GM21825 (cell line): ENCODE measurements around the gene UNC5B.

Source experiments
- ATAC-seq: cut with Tn5 transposase; IDR thresholded peaks from one replicate; pipeline ENCODE4 v1.9.1; 2021; ENCODE audit warnings: mild to moderate bottlenecking, moderate library complexity; ENCODE audit not compliant: unreplicated experiment

The UNC5B gene

DNA sequence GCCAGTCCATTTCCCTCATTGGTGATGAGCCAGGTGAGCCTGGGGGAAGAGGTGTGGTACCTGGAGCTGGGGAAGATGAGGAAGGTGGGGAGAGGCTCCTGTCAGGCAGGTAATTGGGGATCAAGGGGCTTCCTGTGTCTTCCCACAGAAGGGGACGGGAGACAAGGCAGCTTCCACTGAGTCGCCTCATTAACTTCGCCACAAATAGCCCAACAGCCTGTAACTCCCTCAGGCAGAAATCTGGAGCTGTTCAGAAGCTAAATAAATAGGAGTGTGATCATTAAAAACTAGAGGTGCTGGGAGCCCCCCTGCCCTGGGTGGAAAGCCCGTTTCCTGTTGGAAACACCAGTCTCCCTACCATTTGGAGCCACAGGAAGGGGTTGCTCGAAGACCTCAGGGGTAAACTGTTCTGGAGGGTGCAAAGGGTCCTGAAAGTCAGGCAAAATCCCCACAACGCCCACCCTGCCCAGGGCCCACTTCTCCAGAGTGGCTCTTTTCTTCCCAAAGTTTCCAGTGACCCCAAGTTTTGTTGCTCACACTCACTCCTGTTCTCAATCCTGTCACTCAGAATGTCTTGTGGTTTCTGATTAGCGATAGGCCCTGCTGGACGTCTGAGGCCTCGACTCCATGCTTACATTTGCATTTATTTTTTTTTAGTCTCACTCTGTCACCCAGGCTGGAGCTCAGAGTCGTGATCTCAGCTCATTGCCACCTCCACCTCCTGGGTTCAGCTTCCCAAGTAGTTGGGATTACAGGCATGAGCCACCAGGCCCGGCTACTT is 25.7 kb downstream of the UNC5B start:
- no peak for ATAC-seq

DNA sequence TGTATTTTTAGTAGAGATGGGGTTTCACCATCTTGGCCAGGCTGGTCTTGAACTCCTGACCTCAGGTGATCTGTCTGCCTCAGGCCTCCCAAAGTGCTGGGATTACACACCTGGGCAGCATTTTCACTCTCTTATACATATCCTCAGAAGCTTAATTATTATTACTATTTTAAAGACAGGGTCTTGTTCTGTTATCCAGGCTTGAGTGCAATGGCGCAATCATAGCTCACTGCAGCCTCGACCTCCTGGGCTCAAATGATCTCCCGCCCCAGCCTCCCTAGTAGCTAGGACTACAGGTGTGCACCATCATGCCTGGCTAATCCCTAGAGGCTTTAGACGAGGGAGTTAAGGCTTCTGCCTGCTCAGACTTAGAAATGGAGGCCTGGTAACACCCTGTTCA is 26.3 kb downstream of the UNC5B start:
- ATAC-seq, result no peak

DNA sequence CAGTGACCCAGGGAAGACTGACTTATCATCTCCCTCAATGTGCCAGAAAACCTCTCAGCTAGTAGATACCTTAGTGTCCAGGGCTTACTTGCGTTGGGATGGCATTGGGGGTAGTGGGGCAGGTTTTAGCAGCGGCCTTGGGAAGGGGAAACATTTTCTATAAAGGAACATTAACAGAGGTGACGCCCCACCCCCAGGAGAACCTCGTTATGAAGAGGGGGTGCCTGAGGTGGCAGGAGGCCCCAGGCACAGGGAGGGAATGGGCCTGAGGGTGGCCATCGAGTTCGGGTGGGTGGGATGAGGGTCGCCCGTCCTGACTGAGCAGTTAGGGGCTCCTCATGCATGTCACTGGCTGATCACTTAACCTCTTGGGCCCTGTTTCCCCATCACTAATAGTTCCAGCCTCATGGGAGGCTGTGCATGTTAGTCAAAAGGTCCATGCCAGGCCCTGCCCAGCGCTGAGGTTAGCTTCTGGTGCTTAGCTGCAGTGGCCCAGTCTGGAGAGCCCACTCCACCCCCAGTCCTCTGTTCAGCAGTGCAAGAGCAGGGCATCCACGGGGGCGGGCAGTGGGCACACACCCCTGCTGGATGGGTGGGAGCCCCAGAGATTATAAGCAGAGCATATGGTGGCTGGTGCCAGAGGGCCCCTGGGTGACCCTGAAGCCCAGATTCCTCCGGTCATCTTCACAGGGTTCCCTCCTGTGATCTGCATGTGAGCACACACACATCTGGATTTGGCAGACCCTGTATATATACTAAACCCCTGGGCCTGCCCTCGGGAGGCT is 27.0 kb downstream of the UNC5B start:
- ATAC-seq, result no peak

GRCh38 chr10:71239946-71240795 is 27.8 kb downstream of the UNC5B start:
- ATAC-seq, result no peak

GRCh38 chr10:71241114-71241829 is 28.9 kb downstream of the UNC5B start:
- no peak for ATAC-seq

- no peak for ATAC-seq
Measured at GRCh38 chr10:71241830-71242621, 29.7 kb downstream of the UNC5B start.

DNA sequence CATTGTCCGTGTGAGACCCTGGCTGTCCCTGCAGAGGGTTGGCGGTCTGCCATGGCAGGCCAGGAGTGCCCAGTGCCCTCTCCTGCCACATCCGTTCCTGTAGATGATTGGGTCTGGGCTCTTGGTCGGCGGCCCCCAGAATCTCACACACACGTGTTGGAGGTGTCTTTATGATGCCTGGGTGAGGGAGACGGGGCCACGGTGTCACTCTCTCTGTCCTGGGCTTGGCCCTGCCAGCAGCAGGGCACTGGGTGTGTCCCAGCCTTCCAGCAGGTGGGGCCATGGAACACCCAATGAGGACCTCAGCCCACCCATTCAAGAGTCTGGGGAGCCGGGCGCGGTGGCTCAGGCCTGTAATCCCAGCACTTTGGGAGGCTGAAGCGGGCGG is 30.2 kb downstream of the UNC5B start:
- no peak for ATAC-seq

DNA sequence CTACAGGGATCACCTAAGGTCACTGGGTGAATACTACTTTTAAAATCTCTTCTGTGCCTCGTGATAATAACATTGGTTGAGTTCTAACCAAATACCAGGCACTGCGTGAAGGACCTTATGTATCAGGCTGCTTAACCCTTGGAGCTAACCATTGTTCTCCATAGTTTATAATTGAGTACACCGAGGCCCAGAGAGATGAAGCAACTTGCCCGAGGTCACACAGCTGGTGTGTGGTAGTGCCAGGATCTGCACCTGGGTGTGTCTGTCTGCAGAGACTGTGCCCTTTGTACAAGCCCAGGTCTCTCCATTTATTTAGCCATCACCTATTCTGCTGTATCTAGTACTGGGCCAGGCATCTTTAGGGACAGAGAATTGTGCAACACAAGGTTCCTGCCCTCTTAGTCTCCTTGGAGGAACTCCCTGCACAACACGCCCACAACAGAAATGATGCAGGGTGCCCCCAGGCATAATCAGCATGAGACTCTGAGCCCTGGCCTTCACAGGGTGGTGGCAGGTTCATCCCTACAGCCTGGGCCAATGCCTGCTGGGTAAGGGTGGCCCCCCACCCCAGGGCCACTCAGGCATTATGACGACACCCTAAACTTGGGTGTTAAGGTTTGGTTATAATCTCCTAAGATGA is 31.5 kb downstream of the UNC5B start:
- ATAC-seq, result no peak

DNA sequence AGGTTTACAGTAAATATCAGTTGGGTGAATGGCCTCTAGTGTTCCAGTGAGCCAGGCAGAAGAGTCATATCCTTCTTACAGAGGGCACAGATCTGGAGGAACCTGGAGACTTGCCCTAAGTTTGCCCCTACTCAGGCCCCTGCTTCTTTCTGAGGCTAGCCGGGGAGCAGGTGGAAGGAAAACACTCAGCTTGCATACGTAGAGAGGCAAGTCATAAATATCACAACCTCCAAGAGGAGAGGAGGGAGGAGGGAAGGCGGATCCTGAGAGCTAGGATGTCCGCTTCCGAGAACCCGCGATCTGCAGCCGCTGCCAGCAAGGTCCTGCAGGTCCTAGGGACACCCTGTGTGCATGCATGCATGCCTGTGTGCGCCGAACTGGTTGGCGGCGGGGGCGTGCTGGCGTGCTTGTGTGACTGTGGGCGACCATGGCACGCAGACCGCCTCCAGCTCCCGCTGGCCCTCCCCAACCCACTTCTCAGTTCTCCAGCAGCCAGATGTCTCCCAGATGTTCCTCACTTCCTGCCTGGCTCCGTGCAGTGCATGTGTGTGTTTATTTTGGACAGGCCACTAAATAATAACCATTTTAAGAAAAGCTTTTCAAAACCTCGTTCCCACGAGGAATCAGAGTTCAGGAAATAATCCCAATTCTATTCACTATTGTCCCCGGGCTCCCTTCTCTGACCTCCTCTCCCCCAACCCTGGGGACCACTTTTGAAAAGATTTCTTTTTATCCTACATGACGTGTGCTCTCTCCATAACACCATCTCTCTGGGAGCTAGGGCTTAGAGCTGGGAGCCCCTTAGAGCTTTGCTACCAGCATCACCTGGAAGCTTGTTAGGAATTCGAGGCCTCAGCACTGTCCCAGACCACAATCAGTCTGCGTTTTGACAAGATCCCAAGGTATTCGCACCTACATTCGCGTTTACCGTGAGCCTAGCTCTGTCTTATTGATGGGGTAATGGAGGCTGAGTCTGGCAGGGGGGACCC is 32.4 kb downstream of the UNC5B start:
- no peak for ATAC-seq

DNA sequence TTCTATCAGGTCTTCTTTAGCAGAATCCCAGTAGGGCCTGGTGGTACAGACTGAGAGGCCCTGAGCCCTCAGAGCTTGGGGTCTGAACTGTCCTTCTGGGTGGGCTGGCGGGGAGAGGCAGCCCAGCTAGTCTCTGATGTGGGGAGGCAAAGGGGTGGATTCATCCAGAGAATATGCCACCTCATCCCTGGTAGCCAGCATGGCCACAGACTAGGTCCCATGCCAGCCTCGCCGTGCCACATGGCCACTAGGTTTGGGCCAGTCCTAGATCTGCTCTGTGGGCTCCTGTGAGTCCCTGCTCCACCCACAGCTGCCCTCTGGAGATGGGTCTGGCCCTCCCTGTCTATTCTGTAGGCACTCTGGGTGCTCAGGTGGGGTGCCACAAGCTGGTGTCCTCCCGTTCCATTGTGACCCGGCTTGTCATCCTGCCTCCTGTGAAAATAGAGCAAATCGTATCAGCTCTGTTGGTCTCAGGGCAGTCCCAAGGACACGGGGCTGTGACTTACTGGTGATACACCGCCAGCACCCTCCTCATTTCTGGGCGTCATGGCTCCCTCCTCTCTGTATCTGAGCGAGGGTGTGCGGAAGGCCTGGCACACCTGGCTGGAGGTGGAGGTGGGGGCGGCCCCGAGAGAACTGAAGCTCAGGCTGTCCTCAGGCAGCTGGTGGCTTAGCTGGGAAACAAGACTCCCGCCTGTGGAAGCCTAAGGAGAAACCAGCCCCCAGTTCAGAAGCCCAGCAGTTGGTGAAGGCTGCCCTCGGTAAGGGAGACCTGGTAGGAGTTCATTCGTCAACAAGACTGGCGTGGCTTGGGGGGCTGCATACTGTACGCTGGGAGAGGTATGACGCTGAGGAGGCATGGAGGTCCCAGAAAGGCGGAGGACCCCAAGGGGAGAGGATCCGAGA is 33.3 kb downstream of the UNC5B start:
- ATAC-seq, result no peak

- no peak for ATAC-seq
Measured at GRCh38 chr10:71246591-71247413, 34.4 kb downstream of the UNC5B start.

DNA sequence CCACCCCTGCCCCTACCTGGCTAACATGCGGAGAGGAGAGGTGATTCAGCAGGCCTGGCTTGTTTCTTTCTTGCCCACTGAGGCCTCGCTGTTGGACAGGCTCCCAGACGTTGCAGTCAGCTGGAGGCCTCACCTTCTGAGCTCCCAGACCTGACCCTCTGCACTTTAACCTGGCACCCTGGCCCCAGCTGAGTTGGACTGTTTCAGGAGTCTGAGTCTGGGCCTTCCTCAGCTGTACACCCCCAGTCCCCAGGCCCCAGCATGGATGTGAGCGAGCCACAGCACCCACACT is 35.0 kb downstream of the UNC5B start:
- no peak for ATAC-seq

DNA sequence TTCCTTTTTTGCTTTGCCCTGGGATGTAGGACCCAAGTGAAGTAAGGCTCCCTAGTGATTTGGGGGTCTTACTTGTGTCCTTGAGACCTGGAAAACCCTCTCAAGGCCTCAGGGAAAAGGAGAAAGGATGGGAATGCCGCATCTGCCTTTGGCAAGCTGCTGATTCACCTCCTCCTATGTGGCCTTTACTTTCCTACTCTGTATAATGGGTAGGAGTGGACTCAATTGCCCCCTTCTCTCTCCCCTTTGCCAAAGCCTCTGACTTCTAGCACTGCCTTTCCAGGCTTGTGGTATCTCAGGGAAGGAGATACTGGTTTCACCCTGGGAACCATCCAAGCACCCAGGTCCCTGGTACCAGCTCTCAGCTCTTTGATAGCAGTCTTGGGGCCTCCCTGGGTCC is 35.4 kb downstream of the UNC5B start:
- no peak for ATAC-seq

DNA sequence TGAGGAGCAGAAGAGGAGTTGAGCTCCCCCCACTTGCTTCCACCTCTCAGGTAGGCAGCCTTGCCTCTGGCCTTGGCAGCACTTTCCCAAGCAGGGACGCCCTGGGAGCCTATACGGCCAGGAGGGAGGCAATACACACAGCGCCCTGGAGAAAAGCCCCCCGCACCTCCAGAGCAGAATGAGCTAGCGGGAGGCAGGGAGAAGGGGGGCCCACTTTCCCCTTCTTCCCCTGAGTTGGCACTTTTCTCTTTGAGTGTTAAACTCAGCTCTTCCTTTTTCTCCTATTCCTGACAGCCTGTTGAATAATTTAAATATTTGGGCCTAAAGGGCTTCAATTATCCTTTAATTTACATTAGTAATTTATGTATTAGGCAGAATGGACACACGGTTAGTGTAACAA is 35.8 kb downstream of the UNC5B start:
- no peak for ATAC-seq

GRCh38 chr10:71249996-71250395 is 37.6 kb downstream of the UNC5B start:
- ATAC-seq, result no peak

- no peak for ATAC-seq
Measured at GRCh38 chr10:71250405-71250804, 38.0 kb downstream of the UNC5B start.

DNA sequence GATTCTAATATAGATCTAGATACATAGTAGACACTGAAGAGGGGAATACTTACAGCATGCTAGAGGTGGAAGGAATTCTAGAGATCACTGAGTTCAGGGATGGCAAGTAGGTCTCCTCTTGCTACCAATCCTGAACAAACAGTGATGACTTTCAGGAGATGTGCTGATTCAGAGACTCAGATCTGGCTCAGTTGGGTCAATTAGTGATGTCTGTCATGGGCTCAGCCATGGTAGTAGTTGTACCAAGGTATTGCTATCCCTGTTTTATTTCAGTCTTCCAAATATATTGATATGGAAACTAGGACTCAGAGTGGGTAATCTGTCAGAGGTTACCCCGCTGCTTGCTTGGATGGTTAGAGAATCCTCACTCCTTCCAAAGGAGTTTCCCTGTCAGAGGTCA is 38.5 kb downstream of the UNC5B start:
- ATAC-seq, result no peak
